GM03348 (cell line): ENCODE measurements around the gene GADL1.

Experiments
- DNase-seq: peaks from one replicate; pipeline ENCODE4 v3.0.0; 2012; ENCODE audit warnings: low spot score

The GADL1 gene

GRCh38 chr3:30810625-30811024 lies 83.8 kb downstream of the GADL1 start:
- DNase-seq: no peak

GRCh38 chr3:30805695-30806094 lies 88.8 kb downstream of the GADL1 start:
- no peak for DNase-seq

- DNase-seq: no peak
These were observed 89.5 kb downstream of the GADL1 start for GRCh38 chr3:30804984-30805383.

- no peak for DNase-seq
These were observed 99.3 kb downstream of the GADL1 start for GRCh38 chr3:30795176-30795575.

- DNase-seq: no peak
These were observed 100.7 kb downstream of the GADL1 start for GRCh38 chr3:30793740-30794139.

GRCh38 chr3:30790150-30790549 lies 104.3 kb downstream of the GADL1 start:
- DNase-seq: no peak

GRCh38 chr3:30786365-30786764 lies 108.1 kb downstream of the GADL1 start:
- no peak for DNase-seq

- peak; percentile 27 for DNase-seq
These were observed 114.7 kb downstream of the GADL1 start for GRCh38 chr3:30779686-30780287.

GRCh38 chr3:30778933-30779332 lies 115.5 kb downstream of the GADL1 start:
- no peak for DNase-seq

- DNase-seq: no peak
These were observed 116.9 kb downstream of the GADL1 start for GRCh38 chr3:30777426-30778113.

GRCh38 chr3:30776186-30776815 lies 118.2 kb downstream of the GADL1 start:
- DNase-seq: no peak

GRCh38 chr3:30775040-30775439 lies 119.4 kb downstream of the GADL1 start:
- no peak for DNase-seq

GRCh38 chr3:30774062-30774461 lies 120.4 kb downstream of the GADL1 start:
- no peak for DNase-seq

GRCh38 chr3:30770387-30770786 lies 124.1 kb downstream of the GADL1 start:
- peak; percentile 87 for DNase-seq

GRCh38 chr3:30768703-30769550 lies 125.5 kb downstream of the GADL1 start:
- peak; percentile 50 for DNase-seq

GRCh38 chr3:30768046-30768445 lies 126.4 kb downstream of the GADL1 start:
- no peak for DNase-seq

- DNase-seq: no peak
These were observed 127.9 kb downstream of the GADL1 start for GRCh38 chr3:30766522-30766921.

- no peak for DNase-seq
These were observed 129.6 kb downstream of the GADL1 start for GRCh38 chr3:30764891-30765290.

GRCh38 chr3:30764281-30764680 lies 130.2 kb downstream of the GADL1 start:
- DNase-seq: no peak

- DNase-seq: no peak
These were observed 133.1 kb downstream of the GADL1 start for GRCh38 chr3:30761374-30761773.

- DNase-seq: no peak
These were observed 133.7 kb downstream of the GADL1 start for GRCh38 chr3:30760737-30761136.

GRCh38 chr3:30760040-30760695 lies 134.3 kb downstream of the GADL1 start:
- no peak for DNase-seq
